ENCODE results near the gene PIAS4.
A peak's percentile ranks its signal among the peaks of the same experiment; 100 is the strongest.

PIAS4 gene

DNA sequence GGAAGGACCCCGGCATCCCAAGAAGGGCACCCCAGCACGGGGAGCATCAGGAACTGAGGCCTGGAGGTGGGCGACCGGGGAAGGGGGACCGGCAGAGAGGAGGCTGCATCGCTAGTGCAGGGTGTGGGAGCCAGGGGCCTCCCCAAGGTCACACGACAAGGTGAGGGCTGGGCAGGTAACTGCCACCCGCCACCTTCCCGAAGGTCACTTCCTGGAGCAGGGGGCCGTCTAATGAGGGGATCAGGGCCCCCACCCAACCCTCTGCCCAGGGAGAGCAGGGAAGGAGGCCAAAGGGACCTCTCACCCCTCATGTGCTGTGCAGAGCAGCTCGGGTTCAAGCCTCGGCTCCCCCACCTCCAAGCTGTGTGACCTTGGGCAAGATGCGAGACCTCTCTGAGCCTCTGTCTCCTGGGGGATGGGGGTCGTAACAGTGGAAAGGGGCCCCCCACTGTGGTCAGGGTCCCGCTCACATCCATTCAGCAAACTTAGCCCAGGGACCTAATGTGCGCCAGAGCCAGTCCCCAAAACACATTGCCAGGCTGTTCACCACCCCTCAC lies 53.2 kb downstream of the PIAS4 start:
- no peak for DNase-seq

DNA sequence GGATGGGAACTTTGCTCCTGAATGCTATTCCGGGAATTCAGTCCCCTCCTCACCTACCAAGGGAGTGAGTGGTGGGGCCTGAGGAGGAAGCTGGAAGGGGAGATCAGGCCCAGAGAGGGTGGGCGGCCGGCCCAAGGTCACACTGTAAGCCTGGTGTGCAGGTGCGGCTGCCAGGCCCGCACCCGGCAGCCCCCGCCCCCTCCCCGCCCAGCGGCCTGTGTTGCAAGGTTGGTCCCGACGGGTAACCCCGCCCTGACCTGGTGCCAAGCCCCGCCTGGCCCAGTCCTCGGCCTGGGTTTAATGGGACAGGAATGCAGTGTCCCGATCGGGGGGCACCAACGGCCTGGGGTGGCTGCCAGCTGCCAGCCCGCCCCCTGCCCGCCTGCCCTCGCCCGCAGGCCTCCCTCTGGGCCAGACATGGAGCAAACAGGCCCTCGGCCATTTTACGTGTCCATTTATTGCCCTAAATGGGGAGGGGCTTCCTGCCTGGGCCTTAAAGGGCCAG lies 53.7 kb downstream of the PIAS4 start:
- DNase-seq: peak; percentile 40 to 46

DNA sequence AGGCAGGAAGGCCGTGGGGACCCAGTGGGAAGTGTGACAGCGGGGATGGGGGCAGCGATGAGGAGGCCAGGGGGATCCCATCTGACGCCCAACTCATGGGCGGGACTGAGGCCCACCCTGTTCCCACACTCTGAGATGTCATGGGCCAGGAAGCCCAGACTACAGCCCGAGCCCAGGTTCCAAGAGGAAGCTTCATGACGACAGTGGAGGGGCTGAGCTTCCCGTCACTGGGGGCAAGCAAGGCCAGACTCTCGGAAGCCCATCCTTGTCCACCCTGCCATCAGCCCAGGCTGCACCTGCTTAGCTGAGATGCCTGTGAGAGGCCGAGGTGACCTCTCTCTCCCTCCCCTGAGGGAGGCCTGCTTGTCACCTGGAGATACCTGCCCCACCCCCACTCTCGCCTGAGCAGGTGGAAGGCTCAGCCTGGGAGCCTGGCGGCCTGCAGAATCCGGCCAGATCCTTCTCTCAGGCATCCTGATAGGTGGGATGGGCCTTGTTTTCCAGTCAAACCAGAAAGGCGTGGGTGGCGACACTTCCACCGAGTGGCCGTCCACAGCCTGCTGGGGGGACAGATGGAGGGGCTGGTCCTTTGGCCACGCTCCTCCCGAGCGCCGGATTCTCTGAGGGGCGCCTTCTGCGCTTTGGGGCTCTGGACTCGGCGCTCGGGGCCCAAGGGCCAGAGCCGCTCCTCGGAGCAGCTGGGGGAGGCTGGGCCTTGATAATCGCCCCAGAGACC lies 54.3 kb downstream of the PIAS4 start:
- DNase-seq: no peak

DNA sequence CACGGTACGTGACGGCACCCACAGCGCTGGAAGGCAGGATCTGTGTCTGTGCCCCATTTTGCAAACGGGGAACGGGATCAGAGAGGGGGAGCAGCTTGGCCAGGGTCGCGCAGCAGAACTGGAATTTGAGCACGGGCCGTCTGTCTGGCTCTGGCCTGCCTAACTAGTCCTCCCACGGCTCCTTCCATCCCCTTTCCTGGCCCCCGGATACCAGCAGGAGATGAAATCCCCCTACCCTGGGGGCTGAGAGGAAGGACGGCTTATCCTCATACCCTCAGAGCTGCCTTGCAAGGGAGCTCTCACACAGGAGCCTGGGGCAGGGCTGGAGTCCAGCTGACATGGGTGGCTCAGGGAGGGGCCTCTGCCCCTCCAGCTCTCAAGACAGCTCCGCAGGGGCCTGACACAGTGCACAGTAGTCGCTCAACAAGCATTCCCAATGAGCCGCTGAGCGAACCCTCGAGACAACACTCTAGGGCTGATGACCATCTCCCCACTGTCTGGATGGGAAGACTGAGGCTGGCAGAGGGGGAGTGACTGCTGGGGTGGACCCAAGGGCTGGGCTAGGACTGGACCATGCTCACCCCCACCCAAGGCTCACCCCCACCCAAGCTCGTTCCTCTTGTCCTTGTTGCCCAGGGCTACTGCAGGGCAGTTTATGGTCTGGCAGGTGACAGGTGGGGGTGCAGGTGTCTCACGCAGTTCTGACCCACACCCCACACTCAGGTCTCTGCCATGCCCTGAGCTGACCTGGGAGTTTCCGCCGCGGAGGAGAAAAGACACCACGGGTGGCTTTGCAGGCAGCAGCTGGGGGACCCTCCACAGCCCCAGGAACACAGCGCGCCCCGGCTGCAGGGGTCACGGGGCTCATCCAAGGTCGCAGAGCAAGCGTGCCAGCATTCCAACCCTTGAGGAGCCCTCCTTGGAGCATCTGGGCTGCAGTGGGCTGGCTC lies 55.2 kb downstream of the PIAS4 start:
- no peak for DNase-seq

DNA sequence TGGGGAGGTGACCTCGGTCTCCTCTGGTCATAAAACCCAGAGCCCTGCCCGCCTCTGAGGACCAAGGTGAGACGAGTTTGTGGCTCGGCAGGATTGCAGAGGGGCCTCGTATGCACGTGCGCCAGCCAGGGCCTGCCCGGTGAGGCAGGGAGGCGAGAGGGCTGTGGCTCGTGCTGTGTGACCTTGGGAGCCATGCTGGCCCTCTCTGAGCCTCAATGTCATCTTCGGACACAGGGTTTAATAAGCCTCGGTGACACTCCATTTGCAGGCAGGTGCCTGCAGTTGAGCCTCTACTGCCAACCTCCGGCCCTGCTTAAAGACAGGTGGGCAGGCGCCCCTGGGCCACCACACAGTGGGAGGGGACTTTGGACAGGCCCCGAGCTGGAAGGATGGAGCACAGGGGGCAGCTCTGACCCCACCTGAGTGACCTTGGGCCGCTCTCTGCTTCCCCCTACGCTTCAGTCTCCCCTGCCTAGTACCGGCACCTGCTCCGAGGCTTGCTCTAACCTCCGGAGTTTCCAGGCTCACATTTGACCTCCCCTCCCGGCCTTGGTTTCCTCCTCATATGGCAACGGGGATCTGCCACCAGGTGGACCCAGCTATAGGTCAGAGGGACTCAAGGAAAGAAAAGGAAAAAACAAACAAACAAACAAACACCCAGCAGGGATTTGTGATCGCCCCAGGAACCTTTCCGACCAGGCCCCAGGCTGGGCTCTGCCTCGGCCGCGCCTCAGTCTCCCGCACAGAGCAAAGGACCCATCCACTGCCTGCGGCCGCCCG lies 56.0 kb downstream of the PIAS4 start:
- DNase-seq: no peak

DNA sequence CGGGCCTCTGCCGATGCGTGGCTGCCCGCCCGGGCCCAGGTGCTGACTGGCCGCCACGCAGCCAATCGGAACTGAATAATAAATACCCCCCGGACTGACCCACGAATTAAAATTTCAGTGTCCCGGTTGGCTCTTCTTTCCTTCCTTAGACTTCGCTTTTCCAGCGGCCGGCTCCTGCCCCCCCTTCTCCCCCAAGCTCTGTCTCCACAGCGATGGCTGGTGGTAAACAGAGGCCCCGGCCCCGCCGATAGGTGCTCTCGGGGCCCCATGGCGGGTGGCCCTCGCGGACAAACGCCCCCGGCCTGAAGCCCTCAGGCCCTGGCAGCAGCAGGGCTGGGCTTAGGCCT lies 56.6 kb downstream of the PIAS4 start:
- DNase-seq: no peak

DNA sequence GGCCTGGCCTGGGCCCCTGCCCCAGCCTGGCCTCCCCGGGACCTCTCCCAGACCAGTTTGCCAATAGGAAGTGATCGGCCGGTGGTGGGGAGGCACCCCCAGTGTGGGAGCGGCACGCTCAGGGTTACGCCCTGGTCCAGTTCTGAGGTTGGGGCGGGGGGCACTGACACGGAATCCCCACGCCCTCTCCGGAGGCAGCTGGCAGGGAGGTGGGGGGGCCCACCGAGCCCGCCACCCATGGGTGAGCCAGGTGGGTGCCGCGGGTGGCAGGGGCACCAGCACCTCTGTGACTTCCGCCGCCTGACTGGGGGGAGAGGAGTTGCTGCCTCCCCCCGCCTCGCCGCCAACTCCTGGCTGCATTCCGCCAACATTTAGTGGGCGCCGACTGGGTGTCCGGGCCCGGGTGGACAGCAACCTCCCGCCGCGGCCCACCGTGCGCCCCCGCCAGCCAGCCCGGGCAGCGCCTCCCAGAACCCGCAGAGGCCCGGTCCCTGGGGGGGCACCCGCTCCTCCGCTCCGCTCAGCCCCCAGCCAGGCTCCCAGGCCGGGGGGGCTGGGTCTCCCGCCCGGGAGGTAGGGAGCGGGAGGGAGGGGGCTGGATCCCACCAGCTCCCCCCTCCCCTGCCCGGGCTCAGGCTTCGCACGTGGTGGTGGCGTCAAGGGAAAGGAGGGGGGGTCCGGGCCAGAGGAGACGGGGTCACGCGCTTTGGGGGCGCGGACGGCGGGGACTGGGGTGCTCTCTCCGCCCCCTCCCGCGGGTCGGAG lies 57.1 kb downstream of the PIAS4 start:
- peak; percentile 55 to 61 for DNase-seq

DNA sequence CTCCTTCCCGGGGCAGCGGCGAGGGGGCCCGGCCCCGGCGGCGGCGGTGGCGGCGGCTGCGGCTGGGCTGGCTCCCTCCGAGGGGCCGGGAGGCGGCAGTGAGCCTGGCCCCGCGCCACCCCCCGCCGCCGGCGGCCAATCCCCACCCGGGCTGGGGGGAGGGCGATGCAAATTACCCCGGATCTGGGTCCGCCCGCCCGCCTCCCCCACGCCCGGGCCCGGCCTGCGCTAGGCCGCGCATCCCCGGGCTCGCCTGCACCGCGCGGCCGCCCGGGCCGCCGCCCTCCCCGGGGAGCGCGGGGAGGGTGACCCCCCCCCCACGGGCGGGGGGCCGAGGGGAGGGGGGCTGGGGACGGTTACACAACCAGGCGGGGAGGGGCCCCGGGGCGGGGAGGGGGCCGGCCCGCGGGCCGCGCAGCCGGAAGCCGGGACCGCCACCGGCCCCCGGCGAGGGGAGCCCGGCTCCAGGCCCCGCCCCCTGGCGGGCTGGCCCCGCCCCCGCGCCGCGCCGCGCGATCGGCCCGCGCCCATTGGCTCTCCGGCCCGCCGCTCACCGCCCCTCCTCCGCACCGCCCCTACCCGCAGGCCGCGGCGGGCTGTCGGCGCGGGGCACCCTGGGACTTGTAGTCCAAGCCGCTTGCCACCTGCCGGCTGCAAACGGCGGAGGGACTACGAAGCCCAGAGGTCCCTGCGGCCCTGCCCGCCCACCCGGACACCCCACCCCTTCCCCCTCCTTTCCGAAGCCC lies 58.1 kb downstream of the PIAS4 start:
- DNase-seq: peak; percentile 97

DNA sequence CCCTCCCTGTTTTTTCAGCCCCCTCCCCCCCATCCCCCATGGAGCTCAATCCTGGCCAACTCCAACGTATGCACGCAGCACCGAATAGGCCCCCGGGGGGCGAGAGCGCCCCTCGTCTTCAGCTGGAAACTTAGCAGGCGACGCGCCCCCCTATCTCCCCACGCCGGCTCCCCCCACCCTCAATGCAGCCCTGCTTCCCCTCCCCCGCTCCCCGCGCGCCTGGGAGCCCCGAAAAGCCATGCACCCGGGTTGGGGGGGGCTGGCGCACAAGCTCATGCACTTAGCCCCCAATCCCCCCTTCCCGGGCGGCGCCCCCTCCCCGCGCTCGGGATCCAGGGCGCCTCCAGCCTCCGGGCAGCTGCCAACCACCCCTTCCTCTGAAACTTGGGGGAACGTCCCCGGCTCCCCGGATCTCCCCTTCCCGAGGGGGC lies 58.7 kb downstream of the PIAS4 start:
- DNase-seq: no peak

DNA sequence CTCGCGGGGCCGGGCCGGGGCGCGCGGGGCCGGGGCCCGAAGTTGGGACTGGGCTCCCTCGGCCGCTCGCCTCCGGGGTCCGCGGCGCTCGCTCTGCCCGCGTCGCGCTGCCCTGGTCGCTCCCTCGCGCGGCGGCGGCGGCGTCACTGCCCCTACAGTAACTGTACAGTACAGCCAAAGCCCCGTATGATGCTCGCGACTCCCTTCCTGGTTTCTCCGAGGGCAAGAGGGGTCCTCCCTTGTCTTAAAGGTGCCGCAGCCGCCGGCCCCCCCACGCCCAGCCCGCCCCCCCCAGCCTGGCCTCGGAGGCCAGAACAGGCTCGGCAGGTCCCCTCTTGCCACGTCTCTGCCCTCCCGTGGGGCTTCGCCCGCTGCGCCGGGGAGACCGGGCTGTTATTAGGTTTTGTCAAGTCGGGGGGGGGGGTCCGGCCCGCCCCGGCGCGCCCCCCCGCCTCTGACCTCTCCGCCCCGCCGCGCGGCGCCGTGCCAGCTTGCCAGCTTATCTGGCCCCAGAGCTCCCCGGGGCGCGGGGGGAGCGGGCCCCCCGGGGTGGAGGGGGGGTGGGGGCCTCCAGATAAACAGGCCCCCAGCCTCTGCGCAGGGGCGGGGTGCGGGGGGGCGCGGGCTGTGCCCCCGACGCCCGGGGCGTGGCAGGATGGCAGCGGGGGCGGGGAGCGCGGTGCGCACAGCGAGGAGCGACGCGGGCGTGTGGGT lies 59.3 kb downstream of the PIAS4 start, which contains the start of gene ZBTB7A:
Gene ZBTB7A (minus strand): TSS at position 218 of the 714 bp plus-strand sequence. CDS start 11,667 bp downstream, outside the sequence.
- peak; percentile 86 for DNase-seq

DNA sequence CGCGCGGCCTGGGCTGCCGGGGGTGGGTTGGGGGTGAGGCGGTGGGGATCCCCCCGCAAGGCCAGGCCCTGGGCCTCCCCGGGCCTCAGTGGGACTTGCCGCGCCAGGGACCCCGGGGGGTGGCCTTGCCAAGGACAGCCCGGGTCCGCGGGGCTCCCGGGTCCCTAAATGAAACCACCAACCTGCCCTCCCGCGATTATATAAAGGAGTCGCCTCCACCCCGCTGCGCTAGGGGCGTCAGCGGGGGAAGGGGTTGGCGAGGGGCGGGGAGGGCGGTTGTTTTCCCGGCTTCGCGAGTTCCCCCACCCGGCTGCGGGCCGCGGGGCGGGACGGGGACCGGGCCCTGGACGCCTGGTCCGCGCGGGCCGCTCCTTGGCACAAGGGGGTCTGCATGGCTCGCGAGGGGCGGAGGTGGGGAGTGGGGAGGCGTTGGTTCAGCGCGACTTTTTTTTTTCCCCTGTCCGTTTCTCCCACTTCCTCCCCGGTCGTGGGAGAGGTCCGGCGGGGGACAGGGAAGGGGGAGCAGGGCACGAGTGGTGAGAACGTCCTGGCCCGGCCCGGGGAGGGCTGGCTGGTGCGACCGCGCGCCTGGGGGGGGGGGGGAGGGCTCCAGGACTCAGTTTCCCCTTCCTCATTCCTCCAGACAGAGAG lies 60.0 kb downstream of the PIAS4 start:
- peak in 1 of 2 donors; percentile 62 for DNase-seq

DNA sequence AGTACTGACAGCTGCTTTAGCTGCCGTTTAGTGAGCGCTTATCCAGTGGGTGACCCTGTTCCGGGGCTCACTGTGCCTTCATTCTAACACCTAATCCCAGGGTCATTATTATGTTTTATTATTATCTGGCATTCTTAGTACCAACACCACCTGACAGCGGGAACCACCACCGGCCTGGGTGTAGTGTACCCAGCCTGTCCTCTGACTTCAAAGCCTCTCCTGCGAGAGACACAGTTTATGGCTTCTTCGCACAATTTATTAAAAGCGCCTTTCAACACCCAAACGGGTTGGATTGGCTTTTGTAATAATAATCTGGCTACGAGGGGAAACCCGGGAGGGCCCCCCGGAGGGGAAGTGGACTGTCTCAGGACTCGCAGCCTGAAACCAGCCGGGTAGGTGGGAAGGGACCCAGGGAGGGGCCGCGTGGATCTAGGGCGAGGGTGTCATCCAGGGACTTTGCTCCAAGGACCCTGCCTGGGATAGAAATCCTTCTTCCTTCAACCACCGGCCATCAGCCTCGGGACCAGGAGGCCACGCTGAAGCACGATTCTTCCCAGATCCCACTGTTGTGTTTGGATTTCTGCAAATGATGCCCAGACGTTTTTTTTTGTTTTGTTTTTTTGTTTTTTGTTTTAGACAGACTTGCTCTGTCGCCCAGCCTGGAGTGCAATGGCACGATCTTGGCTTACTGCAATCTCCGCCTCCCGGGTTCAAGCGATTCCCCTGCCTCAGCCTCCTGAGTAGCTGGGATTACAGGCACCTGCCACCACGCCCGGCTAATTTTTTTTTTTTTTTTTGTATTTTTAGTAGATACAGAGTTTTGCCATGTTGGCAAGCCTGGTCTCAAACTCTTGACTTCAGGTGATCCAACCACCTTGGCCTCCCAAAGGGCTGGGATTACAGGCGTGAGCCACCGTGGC lies 60.8 kb downstream of the PIAS4 start:
- no peak for DNase-seq

DNA sequence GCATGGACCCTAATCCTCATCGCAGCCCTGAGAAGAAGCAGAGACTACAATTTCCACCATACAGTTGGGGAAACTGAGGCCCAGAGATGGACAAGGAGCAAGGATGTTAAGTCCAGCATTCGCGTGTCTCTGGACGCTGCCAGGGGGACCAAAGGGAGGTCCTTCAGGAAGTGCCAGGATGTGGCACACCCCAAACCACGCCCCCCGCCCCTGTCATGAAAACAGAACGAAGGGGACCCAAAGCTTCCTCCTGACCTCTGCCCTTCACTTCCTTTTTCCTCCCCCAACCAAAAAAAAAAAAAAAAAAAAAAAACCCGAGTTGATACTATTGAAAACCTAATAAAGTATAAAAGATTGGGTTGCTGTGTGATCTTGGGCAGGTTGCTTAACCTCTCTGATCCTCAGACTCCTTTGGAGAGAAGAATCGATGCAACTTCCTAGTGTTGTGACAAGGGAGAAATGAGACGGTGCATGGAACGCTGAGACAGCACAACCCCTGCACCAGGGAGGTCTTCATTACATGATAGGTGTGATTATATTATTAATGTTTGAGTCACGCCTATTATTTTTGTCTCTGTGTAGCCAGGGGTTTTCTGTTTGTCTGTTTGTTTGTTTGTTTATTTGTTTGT lies 61.9 kb downstream of the PIAS4 start:
- DNase-seq: peak; percentile 68 to 71

DNA sequence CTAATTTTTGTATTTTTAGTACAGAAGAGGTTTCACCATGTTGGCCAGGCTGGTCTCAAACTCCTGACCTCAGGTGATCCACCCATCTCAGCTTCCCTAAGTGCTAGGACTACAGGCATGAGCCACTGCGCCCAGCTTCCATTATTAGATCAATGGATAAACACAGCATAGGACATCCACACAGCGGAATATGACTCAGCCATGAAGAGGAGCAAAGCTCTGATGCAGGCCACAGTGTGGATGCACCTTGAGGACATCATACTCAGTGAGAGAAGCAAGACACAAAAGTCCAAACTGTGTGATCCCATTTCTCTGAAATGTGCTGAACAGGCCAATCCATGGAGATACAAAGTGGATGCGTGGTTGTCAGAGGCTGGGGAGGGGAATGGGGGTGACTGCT lies 64.1 kb downstream of the PIAS4 start:
- DNase-seq: no peak

DNA sequence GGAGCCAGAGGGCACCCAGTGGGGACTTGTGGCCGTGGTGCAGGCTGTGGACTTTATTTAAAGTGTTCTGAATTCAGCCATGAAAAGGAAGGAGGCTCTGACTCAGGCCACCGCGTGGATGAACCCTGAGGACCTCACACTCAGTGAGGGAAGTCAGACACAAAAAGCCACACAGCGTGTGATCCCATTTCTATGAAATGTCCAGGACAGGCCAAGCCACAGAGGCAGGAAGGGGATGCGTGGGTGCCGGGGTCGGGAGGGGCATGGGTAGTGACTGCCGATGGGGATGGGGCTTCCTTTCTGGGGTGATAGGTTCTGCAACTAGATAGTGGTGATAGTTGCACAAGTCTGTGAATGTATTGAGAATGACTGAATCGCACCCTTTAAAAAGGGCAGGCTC lies 67.8 kb downstream of the PIAS4 start:
- no peak for DNase-seq

DNA sequence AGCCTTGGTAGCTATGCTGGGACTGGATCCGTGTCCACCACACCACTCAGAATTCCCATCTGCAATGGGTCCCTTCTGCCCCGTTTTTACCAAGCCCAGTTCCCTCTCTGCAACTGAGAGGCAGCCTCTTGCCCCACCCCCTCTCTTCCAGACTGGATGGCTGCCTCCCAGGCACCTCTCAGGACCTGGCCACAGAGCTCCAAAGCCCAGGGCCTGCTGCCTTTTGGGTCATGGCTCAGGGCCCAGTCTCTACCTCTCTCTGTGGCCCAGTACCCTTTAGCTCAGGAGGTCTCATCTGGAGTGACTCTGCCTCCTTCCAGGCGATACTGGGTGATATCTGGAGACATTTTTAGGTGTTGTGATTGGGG lies 69.5 kb downstream of the PIAS4 start:
- no peak for DNase-seq

DNA sequence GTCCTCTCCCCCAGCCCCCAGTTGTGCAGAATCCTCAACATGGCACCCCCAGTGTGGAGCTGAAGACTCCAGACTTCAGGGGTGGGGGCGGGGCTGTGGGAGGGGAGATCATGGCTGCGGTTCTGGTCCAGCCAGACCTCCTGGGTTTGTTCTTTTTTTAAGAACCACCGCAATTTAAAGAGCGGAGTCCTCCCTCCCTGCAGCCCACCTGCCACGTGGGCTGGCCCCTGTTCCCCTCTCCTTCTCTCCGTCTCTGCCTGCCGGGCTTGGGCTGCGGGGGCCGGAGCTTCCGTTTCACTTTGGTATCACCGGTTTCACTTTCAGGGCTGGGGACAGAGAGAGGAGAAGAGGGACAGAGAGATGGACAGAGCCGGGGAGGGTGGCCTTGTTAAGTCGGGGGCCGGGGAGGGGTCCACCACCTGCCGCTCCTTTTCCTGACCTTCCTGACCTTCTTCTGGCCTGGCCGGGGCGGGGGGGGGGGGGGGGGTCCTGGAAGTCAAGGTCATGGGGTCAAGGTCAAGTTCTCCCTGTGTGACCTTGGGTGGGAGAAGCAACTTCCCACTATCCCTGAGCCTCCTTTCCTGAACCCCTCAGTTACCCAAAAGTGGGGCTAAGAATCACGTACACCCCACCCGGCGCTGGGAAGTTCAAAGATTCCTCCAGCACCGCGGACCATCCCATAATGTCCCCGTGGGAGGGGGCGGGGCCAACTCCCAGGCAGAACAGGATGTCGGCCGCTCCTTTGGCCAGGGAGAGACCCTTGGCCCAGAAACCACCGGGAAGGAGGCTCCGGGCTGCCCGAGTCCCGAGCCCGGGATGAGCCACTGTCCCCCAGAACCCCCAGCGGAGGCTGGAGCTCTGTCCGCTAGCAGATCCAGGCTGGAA lies 70.5 kb downstream of the PIAS4 start:
- peak; percentile 53 to 55 for DNase-seq
